Activated B cell treated with CpG ODN at 0.5 μM for 24 hours (primary cell): ENCODE measurements around the gene TRIM17. TPM values are rescaled to one million over a fixed set of nuclear protein-coding genes. Genes with fewer than 3 reads are reported as not detected.

Experiments
- ATAC-seq: fragments of 200-7000 bp; cut with Tn5 transposase; one replicate; pipeline ENCODE4 v1.10.0; 2021; ENCODE audit warnings: low read depth, mild to moderate bottlenecking, moderate library complexity
- CTCF ChIA-PET: fragments of 350-600 bp; sonication (Branson Sonifier 250); formaldehyde crosslinking; loops from one replicate; lab custom pipeline; 2021; ENCODE audit warnings: antibody characterized with exemption; lab: Charles Lee
- POLR2A ChIA-PET: fragments of 350-600 bp; sonication (Branson Sonifier 250); formaldehyde crosslinking; loops from one replicate; lab custom pipeline; 2021; ENCODE audit warnings: antibody characterized with exemption; lab: Charles Lee
- DNase-seq: peaks from one replicate; pipeline ENCODE4 v3.0.0; 2022
- H3K27ac Mint-ChIP-seq: one replicate; pipeline ENCODE4 v1.8.0; 2020; ENCODE audit warnings: mixed read lengths
- H3K27me3 Mint-ChIP-seq: one replicate; pipeline ENCODE4 v1.8.0; 2021; ENCODE audit warnings: mixed read lengths
- H3K36me3 Mint-ChIP-seq: one replicate; pipeline ENCODE4 v1.8.0; 2021; ENCODE audit warnings: low read depth, mixed read lengths
- H3K4me1 Mint-ChIP-seq: one replicate; pipeline ENCODE4 v1.8.0; 2021; ENCODE audit warnings: mixed read lengths
- H3K4me3 Mint-ChIP-seq: one replicate; pipeline ENCODE4 v1.8.0; 2020; ENCODE audit warnings: mild to moderate bottlenecking, mixed read lengths
- H3K9me3 Mint-ChIP-seq: one replicate; pipeline ENCODE4 v1.8.0; 2020; ENCODE audit warnings: mixed read lengths
- intact Hi-C: fragments of 100-400 bp; cut with micrococcal nuclease; formaldehyde crosslinking; loops from one replicate; pipeline ENCODE4 v1.15.1; 2024
- total RNA-seq: library from RNA; stranded (reverse); gene quantifications from 2 replicates; pipeline ENCODE4 v1.2.3, GENCODE V29; 2022
- TF ChIP-seq, protein P1 (sequence below): fragments of 200-600 bp; IDR thresholded peaks from one replicate; pipeline ENCODE4 v1.8.0; 2022; ENCODE audit warnings: antibody characterized with exemption, mild to moderate bottlenecking

TRIM17 gene
- total RNA-seq, 1 donor from 2014 or later = not detected

DNA sequence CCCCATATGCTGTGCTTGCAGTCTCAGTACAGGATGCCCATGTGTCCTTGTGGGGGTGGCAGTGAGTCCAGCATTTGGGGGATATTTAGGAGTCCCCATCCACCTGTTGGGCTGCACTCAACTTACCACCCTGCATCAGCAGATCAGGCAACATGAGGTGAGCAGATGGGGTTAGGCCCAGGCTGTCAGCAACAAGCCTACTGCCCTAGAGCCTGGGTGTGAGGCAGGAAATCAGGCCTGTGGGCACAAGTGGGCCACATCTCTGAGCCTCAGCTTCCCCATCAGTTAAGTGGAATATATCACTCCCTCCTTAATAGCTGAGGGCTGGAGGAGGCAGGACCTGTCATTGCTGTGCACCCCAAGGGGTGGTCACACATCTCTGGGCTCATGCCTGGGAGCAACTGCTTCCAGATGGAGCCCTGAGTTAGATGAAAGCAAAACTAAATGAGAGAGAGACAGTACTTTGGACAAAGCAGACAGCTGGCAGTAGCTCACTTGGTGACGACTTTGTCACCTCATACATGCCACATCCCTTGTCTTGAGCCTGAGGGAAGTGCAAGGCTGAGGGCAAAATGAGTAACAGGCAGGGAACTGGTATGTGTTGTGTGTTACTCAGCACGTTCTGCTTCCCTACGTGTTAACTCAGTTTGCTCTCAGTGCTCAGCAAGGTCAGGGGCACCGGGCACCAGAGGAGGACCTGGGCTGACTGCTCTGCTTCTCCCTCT is 58.5 kb downstream of the TRIM17 start:
- ChIA-PET POLR2A (no interaction called here), CTCF (no interaction called here)
- no peaks in the 10 kb centered on the region for H3K36me3 Mint-ChIP-seq
- intact Hi-C loops = no loop called here
- DNase-seq (no peak), ATAC-seq (no peak)
- H3K27ac Mint-ChIP-seq = no peak overlapping the region
- no peaks in the 10 kb centered on the region for H3K4me1 Mint-ChIP-seq
- H3K4me3 Mint-ChIP-seq = no peak overlapping the region
- H3K9me3 Mint-ChIP-seq = no peaks in the 10 kb centered on the region
- H3K27me3 Mint-ChIP-seq = no peaks in the 10 kb centered on the region
- TF ChIP-seq, protein P1, sequence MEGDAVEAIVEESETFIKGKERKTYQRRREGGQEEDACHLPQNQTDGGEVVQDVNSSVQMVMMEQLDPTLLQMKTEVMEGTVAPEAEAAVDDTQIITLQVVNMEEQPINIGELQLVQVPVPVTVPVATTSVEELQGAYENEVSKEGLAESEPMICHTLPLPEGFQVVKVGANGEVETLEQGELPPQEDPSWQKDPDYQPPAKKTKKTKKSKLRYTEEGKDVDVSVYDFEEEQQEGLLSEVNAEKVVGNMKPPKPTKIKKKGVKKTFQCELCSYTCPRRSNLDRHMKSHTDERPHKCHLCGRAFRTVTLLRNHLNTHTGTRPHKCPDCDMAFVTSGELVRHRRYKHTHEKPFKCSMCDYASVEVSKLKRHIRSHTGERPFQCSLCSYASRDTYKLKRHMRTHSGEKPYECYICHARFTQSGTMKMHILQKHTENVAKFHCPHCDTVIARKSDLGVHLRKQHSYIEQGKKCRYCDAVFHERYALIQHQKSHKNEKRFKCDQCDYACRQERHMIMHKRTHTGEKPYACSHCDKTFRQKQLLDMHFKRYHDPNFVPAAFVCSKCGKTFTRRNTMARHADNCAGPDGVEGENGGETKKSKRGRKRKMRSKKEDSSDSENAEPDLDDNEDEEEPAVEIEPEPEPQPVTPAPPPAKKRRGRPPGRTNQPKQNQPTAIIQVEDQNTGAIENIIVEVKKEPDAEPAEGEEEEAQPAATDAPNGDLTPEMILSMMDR = no peak

Other genes starting within 250 kb of the TRIM17 start
- gene OBSCN, start 208.8 kb downstream of the TRIM17 start, total RNA-seq = 16.1 and 19.8 TPM in 2 replicates
- gene TRIM11, start 10.0 kb downstream of the TRIM17 start, total RNA-seq = 39.5 and 41.5 TPM in 2 replicates
- gene RNF187, start 70.5 kb upstream of the TRIM17 start, total RNA-seq = 64.0 and 73.0 TPM in 2 replicates